Measurements from ENCODE around the gene GPATCH11.
A peak's percentile ranks its signal among the peaks of the same experiment; 100 is the strongest.

GPATCH11 gene

GRCh38 chr2:37090019-37090477, 5.7 kb downstream of the GPATCH11 start:
- no peak for TF ChIP-seq FOXP2 (optimal IDR thresholded peaks at IDR 0.05; ENCODE audit: borderline replicate concordance, extremely low read depth, extremely low read length, insufficient read depth)
- no peak for TF ChIP-seq TAF1 (IDR thresholded peaks at IDR 0.05; ENCODE audit: borderline replicate concordance, insufficient read depth, low read length)
- TF ChIP-seq REST (IDR thresholded peaks at IDR 0.05; ENCODE audit: insufficient read depth in 1 of 2, low read depth in 2 of 2, low read length in 2 of 2), result no peak
- TF ChIP-seq POLR2AphosphoS5 (IDR thresholded peaks at IDR 0.05; ENCODE audit: low read depth, low read length), result no peak
- no peak for TF ChIP-seq SIN3A (IDR thresholded peaks at IDR 0.05; ENCODE audit: borderline replicate concordance, insufficient read depth, low read length)

GRCh38 chr2:37091873-37092272, 7.6 kb downstream of the GPATCH11 start:
- TF ChIP-seq REST (IDR thresholded peaks at IDR 0.05; ENCODE audit: insufficient read depth in 1 of 2, low read depth in 2 of 2, low read length in 2 of 2) (no peak), POLR2AphosphoS5 (IDR thresholded peaks at IDR 0.05; ENCODE audit: low read depth, low read length) (no peak), TAF1 (IDR thresholded peaks at IDR 0.05; ENCODE audit: borderline replicate concordance, insufficient read depth, low read length) (no peak), SIN3A (IDR thresholded peaks at IDR 0.05; ENCODE audit: borderline replicate concordance, insufficient read depth, low read length) (no peak), FOXP2 (optimal IDR thresholded peaks at IDR 0.05; ENCODE audit: borderline replicate concordance, extremely low read depth, extremely low read length, insufficient read depth) (no peak)

GRCh38 chr2:37096568-37096967, 12.2 kb downstream of the GPATCH11 start:
- TF ChIP-seq TAF1 (IDR thresholded peaks at IDR 0.05; ENCODE audit: borderline replicate concordance, insufficient read depth, low read length) (no peak), FOXP2 (optimal IDR thresholded peaks at IDR 0.05; ENCODE audit: borderline replicate concordance, extremely low read depth, extremely low read length, insufficient read depth) (no peak), POLR2AphosphoS5 (IDR thresholded peaks at IDR 0.05; ENCODE audit: low read depth, low read length) (no peak), SIN3A (IDR thresholded peaks at IDR 0.05; ENCODE audit: borderline replicate concordance, insufficient read depth, low read length) (no peak), REST (IDR thresholded peaks at IDR 0.05; ENCODE audit: insufficient read depth in 1 of 2, low read depth in 2 of 2, low read length in 2 of 2) (no peak)

DNA sequence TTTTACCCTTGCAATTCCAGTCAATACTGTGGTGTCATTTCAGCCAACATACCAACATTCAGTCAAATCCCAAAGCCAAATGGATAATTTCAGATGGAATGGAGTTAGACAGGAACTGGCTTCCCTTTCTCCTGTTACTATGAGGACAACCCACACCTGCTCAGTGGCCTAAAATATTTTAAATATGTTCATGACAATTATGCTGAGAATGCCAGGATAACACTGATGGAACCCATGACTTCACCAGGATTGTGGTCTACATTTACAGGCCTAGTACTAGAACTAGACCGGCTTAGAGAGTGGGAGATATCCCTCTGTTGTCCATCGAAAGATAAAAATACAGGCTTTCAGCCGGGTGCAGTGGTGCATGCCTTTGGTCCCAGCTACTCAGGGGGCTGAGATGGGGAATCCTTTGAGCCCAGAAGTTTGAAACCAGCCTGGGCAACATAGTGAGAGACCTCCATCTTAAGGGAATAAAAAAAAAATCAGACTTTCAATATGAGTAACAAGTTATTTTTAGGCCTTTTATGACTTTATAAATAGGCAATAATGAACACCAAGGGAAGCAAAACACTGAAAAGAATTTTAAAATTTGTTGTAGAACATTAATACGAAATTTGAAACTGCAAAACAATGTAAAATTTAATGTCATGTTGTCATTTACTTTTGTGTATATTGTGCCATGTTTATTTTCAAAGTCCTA, 14.2 kb downstream of the GPATCH11 start:
- no peak for TF ChIP-seq REST (IDR thresholded peaks at IDR 0.05; ENCODE audit: insufficient read depth in 1 of 2, low read depth in 2 of 2, low read length in 2 of 2)
- 0 out of 2 replicates have a peak, but pooled peaks have one; percentile 32 for TF ChIP-seq POLR2AphosphoS5 (IDR thresholded peaks at IDR 0.05; ENCODE audit: low read depth, low read length)

DNA sequence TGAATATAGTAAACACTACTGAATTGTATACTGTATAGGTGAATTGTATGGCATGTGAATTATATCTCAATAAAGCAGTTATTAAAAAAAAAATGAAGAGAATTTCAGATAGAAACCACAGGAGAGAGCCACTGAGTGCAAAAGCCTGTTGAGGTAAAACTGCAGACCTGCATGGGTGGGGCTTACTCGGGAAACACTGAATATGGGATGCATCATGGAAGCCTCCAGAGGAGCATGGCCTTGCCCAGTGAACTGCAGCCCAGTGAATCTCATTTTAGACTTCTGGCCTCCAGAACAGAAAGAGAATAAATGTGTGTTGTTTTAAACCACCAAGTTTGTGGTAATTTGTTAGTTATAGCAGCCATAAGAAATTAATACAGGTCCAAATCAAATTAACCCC, 15.7 kb downstream of the GPATCH11 start:
- TF ChIP-seq SIN3A (IDR thresholded peaks at IDR 0.05; ENCODE audit: borderline replicate concordance, insufficient read depth, low read length) (no peak), POLR2AphosphoS5 (IDR thresholded peaks at IDR 0.05; ENCODE audit: low read depth, low read length) (no peak; the same call in 1 of the 2 replicates), REST (IDR thresholded peaks at IDR 0.05; ENCODE audit: insufficient read depth in 1 of 2, low read depth in 2 of 2, low read length in 2 of 2) (no peak), TAF1 (IDR thresholded peaks at IDR 0.05; ENCODE audit: borderline replicate concordance, insufficient read depth, low read length) (no peak), FOXP2 (optimal IDR thresholded peaks at IDR 0.05; ENCODE audit: borderline replicate concordance, extremely low read depth, extremely low read length, insufficient read depth) (no peak)
